ENCODE measurements around the gene PPP1R14B. TPM values are rescaled to one million over a fixed set of nuclear protein-coding genes. Genes with fewer than 3 reads are reported as not detected.

Gene PPP1R14B, protein sequence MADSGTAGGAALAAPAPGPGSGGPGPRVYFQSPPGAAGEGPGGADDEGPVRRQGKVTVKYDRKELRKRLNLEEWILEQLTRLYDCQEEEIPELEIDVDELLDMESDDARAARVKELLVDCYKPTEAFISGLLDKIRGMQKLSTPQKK
- total RNA-seq (10 to 100 TPM; 32.2 to 38.4 TPM), polyA plus RNA-seq (10 to 100 TPM; 52.1 to 83.5 TPM)

DNA sequence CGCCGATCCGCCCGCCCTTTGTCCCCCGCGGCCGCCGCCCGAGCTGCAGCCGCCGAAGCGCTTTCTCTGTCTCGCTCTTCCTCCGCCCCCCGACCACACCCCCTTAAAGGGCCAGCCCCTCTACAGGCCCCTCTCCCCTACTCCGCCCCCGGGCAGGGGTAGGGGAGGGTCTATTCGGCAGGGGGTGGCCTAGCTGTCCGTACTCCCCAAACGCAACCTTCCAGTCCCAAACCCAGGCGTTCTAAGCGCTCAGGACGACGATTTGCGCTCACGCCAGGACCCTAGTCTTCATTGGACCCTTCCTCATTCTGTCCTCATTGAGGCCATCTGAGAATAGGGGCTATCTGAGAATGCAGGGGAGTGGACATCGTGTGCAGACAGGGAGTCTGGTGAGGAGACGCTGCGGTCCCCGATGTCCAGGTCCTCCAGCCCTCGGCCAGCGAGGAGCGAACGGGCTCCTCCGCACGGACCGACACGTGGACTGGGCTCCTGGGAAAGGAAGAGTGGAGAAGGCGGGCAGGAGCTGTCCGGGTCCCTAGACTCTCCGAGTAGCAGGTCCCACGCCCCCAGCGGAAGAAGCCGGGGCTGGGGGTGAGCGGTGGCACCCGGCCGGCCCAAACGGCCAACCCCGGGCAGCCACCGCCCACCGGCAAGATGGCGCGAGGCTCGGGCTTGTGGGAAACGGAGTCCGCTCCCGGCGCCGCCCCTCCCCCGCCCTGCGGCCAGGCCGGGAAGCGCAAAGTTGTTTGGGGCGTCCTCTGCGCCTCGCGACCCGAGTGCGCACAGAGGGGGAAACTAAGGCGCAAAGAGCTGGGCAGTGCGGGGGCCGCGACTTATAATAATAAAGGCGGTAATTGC, at the start of gene PPP1R14B:
TSS of gene PPP1R14B (minus strand) at position 73 of the 858 bp plus-strand sequence. CDS start 270 bp downstream, outside the sequence.
- Histone ChIP-seq H3K4me1 (ENCODE audit: insufficient read depth, low read length) (peaks cover 55% of the 10 kb centered on the region), H3K36me3 (ENCODE audit: insufficient read depth, low read length) (no peaks in the 10 kb centered on the region)
- POLR2A ChIA-PET (ENCODE audit: partially characterized antibody), result interaction anchor here (0.8 to 38.9 kb wide), 16 partner anchors 8 to 81 kb away, joined by 3 to 937 read pairs (median 16); partner anchors contain the start of genes BAD, CATSPERZ, DNAJC4 and ESRRA

DNA sequence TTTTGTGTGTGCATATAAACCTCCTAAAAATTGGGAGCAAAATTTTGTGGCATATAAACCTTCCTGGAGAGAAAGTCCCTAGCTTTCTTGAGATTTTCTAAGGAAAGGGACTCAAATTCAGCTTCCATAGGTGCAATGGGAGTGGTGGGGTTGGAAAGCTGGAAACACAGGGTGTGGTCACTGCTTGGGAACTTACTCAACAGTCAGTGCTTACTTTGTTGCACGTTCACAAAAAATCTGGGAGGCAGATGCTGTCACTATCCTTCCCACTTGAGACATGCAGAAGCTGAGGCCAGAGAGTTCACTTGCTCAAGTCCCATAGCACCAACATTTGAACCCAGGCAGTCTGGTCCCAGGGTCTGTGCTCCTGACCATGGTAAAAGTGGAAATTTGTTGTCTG, 49.5 kb upstream of the PPP1R14B start:
- Mint-ChIP-seq H3K27ac (no peak overlapping the region), H3K36me3 (no peaks in the 10 kb centered on the region), H3K4me3 (no peak overlapping the region), H3K27me3 (peaks cover 51 to 52% of the 10 kb centered on the region in 2 donors), H3K4me1 (peaks cover 13 to 30% (median 20%) of the 10 kb centered on the region in 4 donors), H3K9me3 (no peaks in the 10 kb centered on the region)
- Histone ChIP-seq H3K9me3 (ENCODE audit: control insufficient read depth in 1 of 2, low read length in 2 of 2) (no peaks in the 10 kb centered on the region), H3K27me3 (ENCODE audit: insufficient read depth, low read length) (peaks cover 58% of the 10 kb centered on the region), H3K36me3 (ENCODE audit: insufficient read depth, low read length) (no peaks in the 10 kb centered on the region), H3K4me3 (ENCODE audit: low read length in 2 of 2) (no peak overlapping the region), H3K27ac (ENCODE audit: low read depth, low read length) (no peak overlapping the region), H3K4me1 (ENCODE audit: insufficient read depth, low read length) (peaks cover 35% of the 10 kb centered on the region)
- POLR2A ChIA-PET (ENCODE audit: partially characterized antibody), result interaction anchor here (2.5 to 2.6 kb wide), 2 partner anchors 12 to 91 kb away, joined by 6 to 8 read pairs; partner anchors contain the start of genes BAD and FERMT3
- no peak for DNase-seq
- CTCF ChIA-PET (ENCODE audit: partially characterized antibody), result interaction anchor here (0.5 kb wide), 1 partner anchor 689 kb away, joined by 3 read pairs; no protein-coding TSS in a partner anchor
- intact Hi-C loops (cut with micrococcal nuclease), result no loop called here

More for the DNA sequence above, at the start of gene PPP1R14B:
- no peaks in the 10 kb centered on the region for H3K27me3 Mint-ChIP-seq
- peak within 1 kb of the TSS; percentile 95 to 98 for H3K4me3 ChIP-seq (ENCODE audit: low read length in 2 of 2)
- peak within 1 kb of the TSS; percentile 63 for H3K27ac ChIP-seq (ENCODE audit: low read depth, low read length)
- peaks cover 10 to 70% (median 32%) of the 10 kb centered on the region in 4 donors for H3K4me1 Mint-ChIP-seq
- H3K9me3 ChIP-seq (ENCODE audit: control insufficient read depth in 1 of 2, low read length in 2 of 2), result no peaks in the 10 kb centered on the region
- H3K27ac Mint-ChIP-seq, result peak within 1 kb of the TSS; percentile 77 to 94 (median 92)
- CTCF ChIA-PET (ENCODE audit: partially characterized antibody), result interaction anchor here (0.7 to 10.5 kb wide), 4 partner anchors 25 to 70 kb away, joined by 3 to 121 read pairs (median 42); partner anchors contain the start of genes CATSPERZ, ESRRA, FERMT3 and PRDX5
- peak; percentile 72 to 82 (median 74) for DNase-seq
- peaks cover 0 to 12% of the 10 kb centered on the region in 2 donors for H3K36me3 Mint-ChIP-seq
- H3K27me3 ChIP-seq (ENCODE audit: insufficient read depth, low read length), result no peaks in the 10 kb centered on the region
- H3K9me3 Mint-ChIP-seq, result no peaks in the 10 kb centered on the region
- peak within 1 kb of the TSS; percentile 83 to 92 (median 88) for H3K4me3 Mint-ChIP-seq
- intact Hi-C loops (cut with micrococcal nuclease), result loop anchor here (1.0 to 10.0 kb wide), 5 partner anchors 22 to 528 kb away; partner anchors contain the start of genes ESRRA, GPR137 and SF1

DNA sequence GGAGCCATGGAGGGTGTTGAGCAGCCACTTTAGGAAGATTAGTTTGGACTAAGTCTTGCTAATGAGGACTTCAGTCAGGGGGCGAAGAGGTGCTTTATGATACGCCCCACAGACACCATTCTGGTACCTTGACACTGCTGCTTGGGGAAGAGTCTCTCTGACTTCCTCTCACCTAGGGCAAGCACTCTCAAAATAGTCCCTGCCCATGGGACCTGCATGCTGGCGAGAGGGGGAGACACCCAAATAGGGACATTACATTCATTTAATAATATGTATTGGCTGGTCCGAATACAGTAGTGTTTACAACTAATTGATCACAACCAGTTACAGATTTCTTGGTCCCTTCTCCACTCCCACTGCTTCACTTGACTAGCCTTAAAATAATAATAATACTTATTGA, 49.0 kb upstream of the PPP1R14B start:
- Histone ChIP-seq H3K27me3 (ENCODE audit: insufficient read depth, low read length) (peaks cover 61% of the 10 kb centered on the region), H3K36me3 (ENCODE audit: insufficient read depth, low read length) (no peaks in the 10 kb centered on the region), H3K4me1 (ENCODE audit: insufficient read depth, low read length) (peaks cover 30% of the 10 kb centered on the region), H3K4me3 (ENCODE audit: low read length in 2 of 2) (no peak overlapping the region), H3K27ac (ENCODE audit: low read depth, low read length) (no peak overlapping the region), H3K9me3 (ENCODE audit: control insufficient read depth in 1 of 2, low read length in 2 of 2) (no peaks in the 10 kb centered on the region)
- CTCF ChIA-PET (ENCODE audit: partially characterized antibody), result interaction anchor here (0.9 kb wide), 1 partner anchor 9 kb away, joined by 5 read pairs; no protein-coding TSS in a partner anchor
- POLR2A ChIA-PET (ENCODE audit: partially characterized antibody), result interaction anchor here (2.5 to 2.6 kb wide), 2 partner anchors 11 to 90 kb away, joined by 6 to 8 read pairs; partner anchors contain the start of genes BAD and FERMT3
- no peaks in the 10 kb centered on the region for H3K36me3 Mint-ChIP-seq
- H3K4me1 Mint-ChIP-seq, result peaks cover 11 to 27% (median 19%) of the 10 kb centered on the region in 4 donors
- no peak overlapping the region for H3K4me3 Mint-ChIP-seq
- intact Hi-C loops (cut with micrococcal nuclease), result no loop called here
- no peak overlapping the region for H3K27ac Mint-ChIP-seq
- no peak for DNase-seq
- H3K27me3 Mint-ChIP-seq, result peaks cover 49 to 52% of the 10 kb centered on the region in 2 donors
- no peaks in the 10 kb centered on the region for H3K9me3 Mint-ChIP-seq

DNA sequence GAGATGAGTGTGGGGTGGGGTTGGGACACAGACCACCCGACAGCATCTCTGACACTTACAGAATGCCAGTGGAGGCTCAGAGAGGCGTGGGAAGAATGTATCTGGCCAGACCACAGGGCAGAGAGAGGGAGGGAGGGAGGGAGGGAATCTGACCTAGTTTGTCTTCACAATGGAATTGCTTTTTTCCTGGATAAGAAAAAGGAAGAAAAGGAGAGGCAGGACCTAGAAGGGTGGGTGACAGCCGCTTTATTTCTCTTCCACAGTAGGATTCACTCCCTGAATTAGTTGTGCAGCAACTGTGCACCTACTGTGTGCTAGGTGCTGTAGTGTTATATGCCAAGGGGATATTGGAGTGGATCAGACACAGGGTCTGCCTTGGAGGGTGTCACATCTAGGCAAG, 48.0 kb upstream of the PPP1R14B start:
- H3K4me1 ChIP-seq (ENCODE audit: insufficient read depth, low read length), result peaks cover 20% of the 10 kb centered on the region
- POLR2A ChIA-PET (ENCODE audit: partially characterized antibody), result interaction anchor here (2.6 kb wide), 1 partner anchor 10 kb away, joined by 6 read pairs; the partner anchor contains the start of gene BAD
- intact Hi-C loops (cut with micrococcal nuclease), result no loop called here
- peaks cover 7 to 23% (median 14%) of the 10 kb centered on the region in 4 donors for H3K4me1 Mint-ChIP-seq
- H3K4me3 ChIP-seq (ENCODE audit: low read length in 2 of 2), result no peak overlapping the region
- H3K27ac ChIP-seq (ENCODE audit: low read depth, low read length), result no peak overlapping the region
- DNase-seq, result no peak
- no peaks in the 10 kb centered on the region for H3K36me3 ChIP-seq (ENCODE audit: insufficient read depth, low read length)
- peaks cover 53% of the 10 kb centered on the region for H3K27me3 ChIP-seq (ENCODE audit: insufficient read depth, low read length)
- CTCF ChIA-PET (ENCODE audit: partially characterized antibody), result interaction anchor here (0.9 kb wide), 1 partner anchor 10 kb away, joined by 5 read pairs; no protein-coding TSS in a partner anchor
- H3K27ac Mint-ChIP-seq, result no peak overlapping the region
- no peaks in the 10 kb centered on the region for H3K36me3 Mint-ChIP-seq
- peaks cover 49 to 50% of the 10 kb centered on the region in 2 donors for H3K27me3 Mint-ChIP-seq
- H3K9me3 Mint-ChIP-seq, result no peaks in the 10 kb centered on the region
- H3K9me3 ChIP-seq (ENCODE audit: control insufficient read depth in 1 of 2, low read length in 2 of 2), result no peaks in the 10 kb centered on the region
- H3K4me3 Mint-ChIP-seq, result no peak overlapping the region

DNA sequence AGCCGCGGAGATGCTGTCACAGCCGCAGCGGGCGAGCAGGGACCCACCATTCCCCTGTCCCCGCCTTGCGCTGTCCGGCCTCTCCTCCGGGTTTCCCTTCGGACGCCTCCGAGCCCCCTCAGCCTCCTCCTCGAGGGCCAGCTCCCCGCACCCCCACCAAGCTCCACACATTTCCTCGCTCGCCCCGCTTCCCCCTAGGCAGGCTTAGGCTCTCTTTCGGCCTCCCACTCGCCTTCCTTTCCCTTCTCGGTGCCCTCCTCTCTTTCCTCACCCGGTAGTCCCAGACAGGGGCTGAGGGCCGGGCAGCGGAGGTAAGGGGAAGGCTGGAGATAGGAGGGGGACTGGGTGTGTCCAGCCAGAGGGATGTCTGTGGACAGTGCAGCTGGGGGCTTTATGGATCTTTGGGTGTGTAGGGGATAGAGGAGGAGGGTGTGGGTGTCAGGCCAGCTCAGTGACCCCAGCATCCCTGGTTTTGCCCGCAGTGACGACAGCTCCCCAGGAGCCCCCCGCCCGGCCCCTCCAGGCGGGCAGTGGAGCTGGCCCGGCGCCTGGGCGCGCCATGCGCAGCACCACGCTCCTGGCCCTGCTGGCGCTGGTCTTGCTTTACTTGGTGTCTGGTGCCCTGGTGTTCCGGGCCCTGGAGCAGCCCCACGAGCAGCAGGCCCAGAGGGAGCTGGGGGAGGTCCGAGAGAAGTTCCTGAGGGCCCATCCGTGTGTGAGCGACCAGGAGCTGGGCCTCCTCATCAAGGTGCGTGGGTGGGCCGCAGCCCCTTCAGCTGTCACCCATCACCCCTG, 45.9 kb upstream of the PPP1R14B start:
- Mint-ChIP-seq H3K27me3 (peaks cover 39 to 44% of the 10 kb centered on the region in 2 donors), H3K27ac (peak overlapping the region in 1 of 7 donors; percentile 31), H3K36me3 (no peaks in the 10 kb centered on the region), H3K4me1 (peaks cover 3 to 16% (median 7%) of the 10 kb centered on the region in 4 donors), H3K9me3 (no peaks in the 10 kb centered on the region), H3K4me3 (peak overlapping the region in 7 of 8 donors; percentile 22 to 77 (median 41))
- Histone ChIP-seq H3K9me3 (ENCODE audit: control insufficient read depth in 1 of 2, low read length in 2 of 2) (no peaks in the 10 kb centered on the region), H3K27me3 (ENCODE audit: insufficient read depth, low read length) (peaks cover 42% of the 10 kb centered on the region), H3K4me1 (ENCODE audit: insufficient read depth, low read length) (peaks cover 12% of the 10 kb centered on the region), H3K4me3 (ENCODE audit: low read length in 2 of 2) (peak overlapping the region in 1 of 2 donors; percentile 27), H3K27ac (ENCODE audit: low read depth, low read length) (no peak overlapping the region), H3K36me3 (ENCODE audit: insufficient read depth, low read length) (no peaks in the 10 kb centered on the region)
- intact Hi-C loops (cut with micrococcal nuclease), result no loop called here
- no peak for DNase-seq
- ChIA-PET CTCF (ENCODE audit: partially characterized antibody) (interaction anchor here (1.1 to 1.6 kb wide), 3 partner anchors 8 to 86 kb away, joined by 3 to 7 read pairs (median 6); partner anchors contain the start of gene FERMT3), POLR2A (ENCODE audit: partially characterized antibody) (interaction anchor here (0.8 to 1.9 kb wide), 4 partner anchors 21 to 85 kb away, joined by 3 to 5 read pairs (median 4); no protein-coding TSS in a partner anchor)

DNA sequence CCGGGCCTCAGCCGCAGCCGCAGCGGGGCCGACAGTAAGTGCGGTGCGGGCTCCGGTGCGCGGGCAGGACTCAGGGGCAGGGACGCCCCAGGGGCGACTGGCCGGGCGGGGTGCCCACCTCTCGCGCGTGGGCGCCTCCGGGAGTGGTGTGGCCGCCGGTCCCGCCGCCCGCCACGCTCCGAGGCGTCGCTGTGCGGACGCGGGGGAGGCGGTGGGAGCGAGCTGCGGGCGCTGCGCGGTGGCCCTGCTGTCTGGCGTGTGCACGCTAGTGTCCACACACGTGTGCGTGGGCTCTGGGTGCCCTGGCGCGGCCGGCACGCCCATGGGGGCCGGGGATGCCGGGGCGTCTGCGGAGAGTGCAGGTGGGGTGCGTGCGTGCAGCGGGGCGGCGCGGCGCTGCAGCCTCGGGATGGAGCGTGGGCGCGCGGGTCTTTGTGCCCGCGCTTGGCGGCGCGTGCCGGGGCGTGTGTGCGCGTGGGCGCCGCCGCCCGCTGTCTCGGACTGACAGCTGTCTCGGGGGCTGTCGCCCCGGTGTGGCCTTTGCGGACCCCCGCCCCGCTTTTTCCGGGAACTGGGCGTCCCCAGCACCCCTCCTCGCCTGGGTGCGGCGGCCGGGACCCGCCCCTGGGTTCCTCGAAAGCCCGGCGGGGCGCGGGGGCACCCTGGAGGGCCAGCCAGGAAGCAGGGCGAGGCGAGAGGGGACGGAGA, 45.2 kb upstream of the PPP1R14B start:
- H3K4me1 Mint-ChIP-seq, result peaks cover 4 to 14% (median 7%) of the 10 kb centered on the region in 4 donors
- no peaks in the 10 kb centered on the region for H3K36me3 ChIP-seq (ENCODE audit: insufficient read depth, low read length)
- ChIA-PET POLR2A (ENCODE audit: partially characterized antibody) (interaction anchor here (0.8 to 1.9 kb wide), 3 partner anchors 20 to 85 kb away, joined by 3 to 5 read pairs (median 5); no protein-coding TSS in a partner anchor), CTCF (ENCODE audit: partially characterized antibody) (interaction anchor here (1.6 kb wide), 2 partner anchors 9 to 12 kb away, joined by 6 to 7 read pairs; no protein-coding TSS in a partner anchor)
- H3K27ac Mint-ChIP-seq, result no peak overlapping the region
- no peaks in the 10 kb centered on the region for H3K9me3 Mint-ChIP-seq
- peaks cover 40% of the 10 kb centered on the region for H3K27me3 ChIP-seq (ENCODE audit: insufficient read depth, low read length)
- no peak overlapping the region for H3K27ac ChIP-seq (ENCODE audit: low read depth, low read length)
- H3K27me3 Mint-ChIP-seq, result peaks cover 35 to 37% of the 10 kb centered on the region in 2 donors
- intact Hi-C loops (cut with micrococcal nuclease), result no loop called here
- H3K4me3 ChIP-seq (ENCODE audit: low read length in 2 of 2), result peak overlapping the region in 1 of 2 donors; percentile 27
- no peaks in the 10 kb centered on the region for H3K36me3 Mint-ChIP-seq
- peak overlapping the region in 1 of 8 donors; percentile 77 for H3K4me3 Mint-ChIP-seq
- no peaks in the 10 kb centered on the region for H3K9me3 ChIP-seq (ENCODE audit: control insufficient read depth in 1 of 2, low read length in 2 of 2)
- DNase-seq, result peak in 1 of 5 donors; percentile 34
- peaks cover 12% of the 10 kb centered on the region for H3K4me1 ChIP-seq (ENCODE audit: insufficient read depth, low read length)

Measured in CD4-positive, alpha-beta memory T cell (primary cell).